HG03095 (cell line): ENCODE results near the gene PCDHB11.
"Not testable (repeated sequence)": the region's sequence is repeated elsewhere in the genome, so short reads cannot be mapped to it uniquely, and the experiment has no call there.

Source experiments
- ATAC-seq: cut with Tn5 transposase; IDR thresholded peaks from one replicate; pipeline ENCODE4 v1.9.1; 2021; ENCODE audit warnings: moderate library complexity; ENCODE audit not compliant: unreplicated experiment

The PCDHB11 gene

GRCh38 chr5:141236516-141237313 lies 37.3 kb downstream of the PCDHB11 start:
- no peak for ATAC-seq

- ATAC-seq: no peak
Measured at GRCh38 chr5:141241496-141241895, 42.1 kb downstream of the PCDHB11 start.

GRCh38 chr5:141245250-141245717 lies 45.9 kb downstream of the PCDHB11 start, which contains the start of gene PCDHB15:
Gene PCDHB15 (plus strand): TSS chr5:141245395. CDS start chr5:141245579, 184 bp downstream.
- no peak for ATAC-seq

GRCh38 chr5:141246971-141247370 lies 47.5 kb downstream of the PCDHB11 start:
- ATAC-seq: not testable (repeated sequence)

- ATAC-seq: not testable (repeated sequence)
Measured at GRCh38 chr5:141247434-141247833, 48.0 kb downstream of the PCDHB11 start.

- ATAC-seq: no peak
Measured at GRCh38 chr5:141250576-141250975, 51.1 kb downstream of the PCDHB11 start.
